Gastroesophageal sphincter (tissue), 4 donors: Measurements from ENCODE around the gene KCNMB2. TPM values are rescaled to one million over a fixed set of nuclear protein-coding genes. Genes with fewer than 3 reads are reported as not detected.
A peak's percentile ranks its signal among the peaks of the same experiment; 100 is the strongest.

Experiments
- ATAC-seq: fragments of 150-250 bp; one replicate; pipeline ENCODE4 v1.9.1; 2016; ENCODE audit warnings: mild to moderate bottlenecking, moderate library complexity
- H3K27ac ChIP-seq, 4 donors: fragments of 200-600 bp; sonication (generic) in 3 of 4; 1 replicate in 3 of 4; 2 replicates in 1 of 4; pipeline ENCODE4 v1.5.1; 2016 to 2019
- H3K27me3 ChIP-seq: fragments of 200-600 bp; sonication (generic); one replicate; pipeline ENCODE4 v1.5.1; 2019
- H3K36me3 ChIP-seq, 2 donors: fragments of 200-600 bp; sonication (generic); one replicate each; pipeline ENCODE4 v1.5.1; 2019; ENCODE audit warnings: control low read depth in 1 of 2
- H3K4me1 ChIP-seq, 3 donors: fragments of 200-600 bp; sonication (generic); 1 replicate in 2 of 3; 2 replicates in 1 of 3; pipeline ENCODE4 v1.5.1; 2016 to 2019; ENCODE audit warnings: control low read depth in 2 of 3
- H3K4me3 ChIP-seq, 2 donors: fragments of 200-600 bp; sonication (generic); one replicate each; pipeline ENCODE4 v1.5.1; 2019; ENCODE audit warnings: mild to moderate bottlenecking in 1 of 2, moderate library complexity in 1 of 2
- H3K9me3 ChIP-seq, 3 donors: fragments of 200-600 bp; sonication (generic); one replicate each; pipeline ENCODE4 v1.5.1; 2017 to 2019; ENCODE audit warnings: control low read depth in 2 of 3
- EP300 ChIP-seq: sonication (generic); formaldehyde crosslinking; IDR thresholded peaks from one replicate; pipeline ENCODE4 v1.6.1; 2017; ENCODE audit warnings: antibody characterized with exemption, mild to moderate bottlenecking
- POLR2A ChIP-seq, 2 donors: fragments of 450-650 bp; IDR thresholded peaks; one replicate each; pipeline ENCODE4 v1.6.1; 2017; ENCODE audit warnings: antibody characterized with exemption in 2 of 2, mild to moderate bottlenecking in 2 of 2, moderate library complexity in 1 of 2
- POLR2AphosphoS5 ChIP-seq: sonication (generic); formaldehyde crosslinking; IDR thresholded peaks from one replicate; pipeline ENCODE4 v1.6.1; 2017; ENCODE audit warnings: antibody characterized with exemption
- WGBS, 2 donors: methylation state at CpG; one replicate each; pipeline ENCODE4 v1.1.5; 2018; ENCODE audit warnings: low coverage in 1 of 2; 5-methylcytosine and 5-hydroxymethylcytosine counted together
- total RNA-seq, 4 donors: library from RNA; depleted of rRNA; stranded (reverse); fragments of >200 nt; gene quantifications; one replicate each; pipeline ENCODE4 v1.1.0, GENCODE V29; 2016
- TF ChIP-seq, protein P1 (sequence below), 4 experiments: fragments of 200-600 bp in 2 of 4; fragments of 450-650 bp in 2 of 4; sonication (generic) in 1 of 4; IDR thresholded peaks; one replicate each; pipeline ENCODE4 v1.5.1; 2017 to 2019; ENCODE audit warnings: antibody characterized with exemption in 4 of 4, mild to moderate bottlenecking in 2 of 4, moderate library complexity in 2 of 4

Gene KCNMB2
- total RNA-seq, 4 donors from 2014 or later, result 1.3 TPM; not detected in 3

DNA sequence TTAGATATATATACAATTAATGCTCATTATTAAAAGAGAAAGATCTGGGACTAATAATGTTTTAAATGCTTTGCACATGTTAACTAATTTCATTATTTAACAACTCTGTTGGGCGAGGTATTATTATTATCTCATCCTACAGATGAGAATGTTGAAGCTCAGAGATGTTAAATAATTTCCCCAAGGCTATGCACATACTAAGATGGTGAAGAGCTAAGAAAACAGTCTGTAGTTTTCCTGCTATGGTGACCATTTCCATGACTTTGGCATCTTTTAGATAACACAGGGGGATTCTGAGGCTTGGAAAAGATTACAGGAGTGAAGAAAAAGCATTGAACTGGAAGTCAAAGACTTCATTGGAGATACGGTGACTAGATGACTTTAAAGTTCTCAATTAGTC lies 308.7 kb downstream of the KCNMB2 start:
- whole genome bisulfite sequencing, 2 donors, result 91 to 100% methylated on average over 2 of the region's 2 CpGs
- TF ChIP-seq POLR2AphosphoS5, result no peak
- TF ChIP-seq EP300, result no peak
- TF ChIP-seq POLR2A (IDR thresholded peaks at IDR 0.05), result no peak
- TF ChIP-seq, protein P1, sequence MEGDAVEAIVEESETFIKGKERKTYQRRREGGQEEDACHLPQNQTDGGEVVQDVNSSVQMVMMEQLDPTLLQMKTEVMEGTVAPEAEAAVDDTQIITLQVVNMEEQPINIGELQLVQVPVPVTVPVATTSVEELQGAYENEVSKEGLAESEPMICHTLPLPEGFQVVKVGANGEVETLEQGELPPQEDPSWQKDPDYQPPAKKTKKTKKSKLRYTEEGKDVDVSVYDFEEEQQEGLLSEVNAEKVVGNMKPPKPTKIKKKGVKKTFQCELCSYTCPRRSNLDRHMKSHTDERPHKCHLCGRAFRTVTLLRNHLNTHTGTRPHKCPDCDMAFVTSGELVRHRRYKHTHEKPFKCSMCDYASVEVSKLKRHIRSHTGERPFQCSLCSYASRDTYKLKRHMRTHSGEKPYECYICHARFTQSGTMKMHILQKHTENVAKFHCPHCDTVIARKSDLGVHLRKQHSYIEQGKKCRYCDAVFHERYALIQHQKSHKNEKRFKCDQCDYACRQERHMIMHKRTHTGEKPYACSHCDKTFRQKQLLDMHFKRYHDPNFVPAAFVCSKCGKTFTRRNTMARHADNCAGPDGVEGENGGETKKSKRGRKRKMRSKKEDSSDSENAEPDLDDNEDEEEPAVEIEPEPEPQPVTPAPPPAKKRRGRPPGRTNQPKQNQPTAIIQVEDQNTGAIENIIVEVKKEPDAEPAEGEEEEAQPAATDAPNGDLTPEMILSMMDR (IDR thresholded peaks at IDR 0.05), result no peak
- H3K4me3 ChIP-seq, result no peak overlapping the region
- no peaks in the 10 kb centered on the region for H3K27me3 ChIP-seq
- ATAC-seq, result no peak
- no peaks in the 10 kb centered on the region for H3K9me3 ChIP-seq
- peak overlapping the region; percentile 45 to 79 (median 73) for H3K27ac ChIP-seq
- H3K4me1 ChIP-seq, result peaks cover 0 to 37% (median 0%) of the 10 kb centered on the region in 3 donors
- no peaks in the 10 kb centered on the region for H3K36me3 ChIP-seq

DNA sequence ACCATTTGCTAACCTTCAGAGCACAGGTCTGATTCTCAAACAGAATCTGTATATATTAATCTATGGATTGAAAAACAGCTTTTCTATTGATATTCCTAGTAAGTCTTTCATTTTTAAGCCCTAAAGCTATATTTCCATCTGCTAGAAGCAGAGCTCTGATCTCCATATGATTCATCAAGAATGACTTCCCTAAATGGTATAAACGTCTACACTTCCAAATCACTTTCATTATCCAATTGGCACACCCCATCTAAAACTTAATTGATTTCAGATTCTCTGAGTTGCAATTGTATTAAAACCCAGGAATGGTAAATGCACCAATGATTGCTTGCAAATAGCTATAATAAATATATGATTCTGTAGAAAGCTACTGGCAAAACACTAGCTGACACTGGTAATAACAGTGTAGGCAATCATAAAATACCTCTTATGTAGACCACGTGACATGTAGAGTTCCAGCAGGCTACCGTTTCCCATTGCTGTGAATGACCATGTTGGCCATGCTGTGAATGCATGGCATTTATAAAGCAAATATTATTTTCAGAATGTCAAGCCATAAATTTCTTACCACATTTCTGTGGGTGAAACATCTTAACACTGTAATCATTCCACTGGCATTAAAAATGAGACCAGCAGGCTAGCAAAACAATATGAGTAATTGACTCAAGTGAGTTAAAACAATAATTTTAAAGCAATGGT lies 309.3 kb downstream of the KCNMB2 start:
- Histone ChIP-seq H3K27ac (peak overlapping the region; percentile 56 to 79 (median 73)), H3K9me3 (no peaks in the 10 kb centered on the region), H3K36me3 (no peaks in the 10 kb centered on the region), H3K27me3 (no peaks in the 10 kb centered on the region), H3K4me3 (no peak overlapping the region), H3K4me1 (peaks cover 0 to 37% (median 0%) of the 10 kb centered on the region in 3 donors)
- 25 to 37% methylated on average over 3 of the region's 3 CpGs for WGBS, 2 donors
- peak; percentile 75 for ATAC-seq
- TF ChIP-seq POLR2A (IDR thresholded peaks at IDR 0.05) (no peak), POLR2AphosphoS5 (peak; percentile 89), EP300 (no peak)

DNA sequence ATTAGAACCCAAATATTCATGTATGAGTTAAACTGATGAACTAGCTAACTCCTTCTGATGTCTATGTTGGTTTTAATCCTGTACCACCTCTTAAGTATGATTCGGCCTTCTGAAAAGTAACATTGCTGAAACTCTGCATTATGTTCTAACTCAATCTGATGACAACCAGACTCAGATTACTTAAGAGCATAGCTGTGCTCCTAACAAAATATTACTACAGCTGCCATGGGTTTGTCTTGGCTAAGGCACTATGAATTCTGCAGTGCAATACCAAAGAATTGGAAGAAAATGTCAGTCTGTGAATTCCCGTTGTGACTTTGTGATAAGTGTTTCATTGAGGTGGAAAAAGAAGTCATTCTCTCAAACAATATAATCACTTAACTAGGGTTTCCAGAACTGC lies 311.0 kb downstream of the KCNMB2 start:
- peak; percentile 91 for TF ChIP-seq POLR2AphosphoS5
- no peak for TF ChIP-seq POLR2A (IDR thresholded peaks at IDR 0.05)
- Histone ChIP-seq H3K27me3 (no peaks in the 10 kb centered on the region), H3K36me3 (no peaks in the 10 kb centered on the region), H3K9me3 (no peaks in the 10 kb centered on the region), H3K4me3 (no peak overlapping the region), H3K4me1 (peaks cover 0 to 37% (median 0%) of the 10 kb centered on the region in 3 donors), H3K27ac (peak overlapping the region; percentile 53 to 79 (median 73))
- no peak for ATAC-seq
- WGBS, 2 donors, result 8 to 20% methylated on average over 2 of the region's 2 CpGs

DNA sequence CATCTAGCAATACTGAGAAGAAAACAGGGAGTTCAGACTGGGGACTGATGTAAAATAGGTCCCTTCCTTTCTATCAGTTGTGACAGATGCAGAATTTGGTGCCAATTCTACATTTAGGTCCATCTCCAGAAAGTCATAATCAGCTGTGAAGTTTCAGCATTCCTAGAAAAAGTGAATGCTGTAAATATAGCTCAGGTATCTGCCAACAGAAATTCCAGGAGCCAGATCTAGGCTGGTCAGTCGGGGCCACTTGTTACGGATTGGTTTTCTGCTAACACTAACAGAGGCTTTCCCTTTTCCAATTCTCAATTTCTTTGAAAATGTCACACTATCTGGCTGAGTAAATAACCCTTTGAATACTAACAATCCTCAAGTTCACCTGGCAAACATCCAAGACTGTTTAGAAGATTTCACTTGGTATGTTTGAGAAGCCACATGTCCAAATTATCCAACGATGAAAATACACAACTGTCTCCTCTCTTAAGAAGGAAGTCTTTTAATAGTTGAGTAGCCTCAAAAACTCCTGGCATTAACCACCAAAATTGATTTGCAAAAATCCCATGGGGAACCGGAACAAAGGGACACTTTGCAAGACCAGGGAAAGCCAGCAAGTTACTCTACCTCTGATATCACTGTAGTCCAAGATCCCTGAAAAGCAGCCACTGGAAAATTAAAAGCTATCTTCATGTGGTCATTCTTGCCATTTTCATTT lies 313.1 kb downstream of the KCNMB2 start:
- H3K4me3 ChIP-seq, result no peak overlapping the region
- peaks cover 0 to 37% (median 0%) of the 10 kb centered on the region in 3 donors for H3K4me1 ChIP-seq
- H3K9me3 ChIP-seq, result peaks cover 0 to 3% (median 0%) of the 10 kb centered on the region in 3 donors
- TF ChIP-seq POLR2AphosphoS5 (no peak), EP300 (no peak), POLR2A (IDR thresholded peaks at IDR 0.05) (no peak)
- TF ChIP-seq, protein P1 (IDR thresholded peaks at IDR 0.05), result no peak
- no peaks in the 10 kb centered on the region for H3K36me3 ChIP-seq
- ATAC-seq, result no peak
- H3K27ac ChIP-seq, result peak overlapping the region in 2 of 4 donors; percentile 16 to 79
- 37 to 66% methylated on average over 4 of the region's 4 CpGs for WGBS, 2 donors
- H3K27me3 ChIP-seq, result no peaks in the 10 kb centered on the region

DNA sequence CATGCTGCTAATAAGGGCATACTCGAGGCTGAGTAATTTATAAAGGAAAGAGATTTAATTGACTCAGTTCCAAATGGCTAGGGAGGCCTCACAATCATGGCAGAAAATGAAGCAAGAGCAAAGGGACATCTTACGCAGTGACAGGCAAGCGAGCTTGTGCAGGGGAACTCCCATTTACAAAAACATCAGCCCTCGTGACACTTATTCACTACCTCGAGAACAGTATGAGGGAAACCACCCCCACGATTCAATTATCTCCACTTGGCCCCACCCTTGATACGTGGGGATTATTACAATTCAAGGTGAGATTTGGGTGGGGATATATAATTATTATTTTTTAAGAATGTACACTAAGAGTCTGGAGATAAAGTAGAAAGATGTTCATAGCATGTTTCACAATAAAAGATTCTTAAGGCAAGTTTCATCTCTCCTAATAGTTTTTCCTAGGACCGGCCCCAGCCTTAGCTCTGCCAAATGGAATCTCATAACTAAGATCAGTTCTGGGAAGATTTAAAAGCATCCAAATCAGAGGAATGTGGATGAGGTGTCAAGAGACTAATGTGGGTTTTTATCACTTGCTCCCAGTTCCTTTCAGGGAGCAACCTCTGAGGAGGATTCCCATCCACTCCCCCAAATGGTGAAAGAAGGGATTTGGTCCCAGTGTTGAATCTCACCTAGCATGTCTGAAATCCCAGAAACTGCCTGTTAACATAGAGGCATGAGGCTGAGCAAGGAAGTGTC lies 314.4 kb downstream of the KCNMB2 start:
- no peak for ATAC-seq
- H3K27me3 ChIP-seq, result no peaks in the 10 kb centered on the region
- peak overlapping the region in 1 of 4 donors; percentile 35 for H3K27ac ChIP-seq
- TF ChIP-seq POLR2A (IDR thresholded peaks at IDR 0.05) (no peak), EP300 (no peak), POLR2AphosphoS5 (no peak)
- TF ChIP-seq, protein P1 (IDR thresholded peaks at IDR 0.05), result no peak
- H3K36me3 ChIP-seq, result no peaks in the 10 kb centered on the region
- H3K9me3 ChIP-seq, result peaks cover 0 to 3% (median 0%) of the 10 kb centered on the region in 3 donors
- H3K4me1 ChIP-seq, result peaks cover 0 to 37% (median 0%) of the 10 kb centered on the region in 3 donors
- WGBS, 2 donors, result 84 to 85% methylated on average over 4 to 8 of the region's 8 CpGs
- H3K4me3 ChIP-seq, result no peak overlapping the region
